ENCODE data around the gene RFX7. TPM values are rescaled to one million over a fixed set of nuclear protein-coding genes. Genes with fewer than 3 reads are reported as not detected.

RFX7 gene
- polyA plus RNA-seq (2011; rRNA removed): 9.1 and 10.5 TPM in 2 replicates
- polyA minus RNA-seq (2011; rRNA and poly(A)+ RNA removed): 32.9 and 37.7 TPM in 2 replicates

- ChIA-PET POLR2A (interaction anchor here (0.6 kb wide), 2 partner anchors 25 to 96 kb away, joined by 3 read pairs; no protein-coding TSS in a partner anchor), CTCF (no interaction called here)
- Histone ChIP-seq H3K27me3 (ENCODE audit: control insufficient read depth, insufficient read depth, low read length) (no peaks in the 10 kb centered on the region), H3K4me3 (ENCODE audit: low read depth, low read length) (peak within 1 kb of the TSS; percentile 75), H3K27ac (ENCODE audit: low read depth, low read length) (peak within 1 kb of the TSS; percentile 49), H3K9me3 (ENCODE audit: control insufficient read depth, insufficient read depth, low read length) (no peaks in the 10 kb centered on the region)
- DNase-seq (ENCODE audit: low read depth, low spot score): peak; percentile 26
- TF ChIP-seq CTCF (IDR thresholded peaks at IDR 0.05; ENCODE audit: low read depth, low read length): no peak
Observed at GRCh38 chr15:56243163-56244037, at the start of gene RFX7. Gene RFX7 (minus strand): TSS chr15:56243879. CDS start chr15:56243285, 594 bp downstream.

- CTCF ChIA-PET: no interaction called here
- TF ChIP-seq CTCF (IDR thresholded peaks at IDR 0.05; ENCODE audit: low read depth, low read length): no peak
- Histone ChIP-seq H3K27me3 (ENCODE audit: control insufficient read depth, insufficient read depth, low read length) (no peaks in the 10 kb centered on the region), H3K4me3 (ENCODE audit: low read depth, low read length) (no peak overlapping the region), H3K9me3 (ENCODE audit: control insufficient read depth, insufficient read depth, low read length) (no peaks in the 10 kb centered on the region), H3K27ac (ENCODE audit: low read depth, low read length) (no peak overlapping the region)
- DNase-seq (ENCODE audit: low read depth, low spot score): no peak
- POLR2A ChIA-PET: no interaction called here
Observed at GRCh38 chr15:56292546-56293316, 49.1 kb upstream of the RFX7 start.

- H3K27me3 ChIP-seq (ENCODE audit: control insufficient read depth, insufficient read depth, low read length): no peaks in the 10 kb centered on the region
- ChIA-PET CTCF (no interaction called here), POLR2A (no interaction called here)
- no peak for TF ChIP-seq CTCF (IDR thresholded peaks at IDR 0.05; ENCODE audit: low read depth, low read length)
- no peak overlapping the region for H3K27ac ChIP-seq (ENCODE audit: low read depth, low read length)
- H3K9me3 ChIP-seq (ENCODE audit: control insufficient read depth, insufficient read depth, low read length): no peaks in the 10 kb centered on the region
- no peak overlapping the region for H3K4me3 ChIP-seq (ENCODE audit: low read depth, low read length)
- no peak for DNase-seq (ENCODE audit: low read depth, low spot score)
Observed at GRCh38 chr15:56291741-56292140, 48.1 kb upstream of the RFX7 start.

GRCh38 chr15:56286213-56286612 lies 42.5 kb upstream of the RFX7 start:
- H3K9me3 ChIP-seq (ENCODE audit: control insufficient read depth, insufficient read depth, low read length): no peaks in the 10 kb centered on the region
- ChIA-PET POLR2A (no interaction called here), CTCF (no interaction called here)
- no peak for DNase-seq (ENCODE audit: low read depth, low spot score)
- 0 out of 2 replicates have a peak, but pooled peaks have one; percentile 18 for TF ChIP-seq CTCF (IDR thresholded peaks at IDR 0.05; ENCODE audit: low read depth, low read length)
- H3K4me3 ChIP-seq (ENCODE audit: low read depth, low read length): no peak overlapping the region
- H3K27ac ChIP-seq (ENCODE audit: low read depth, low read length): no peak overlapping the region
- H3K27me3 ChIP-seq (ENCODE audit: control insufficient read depth, insufficient read depth, low read length): no peaks in the 10 kb centered on the region

GRCh38 chr15:56281145-56281544 lies 37.5 kb upstream of the RFX7 start:
- no peak overlapping the region for H3K4me3 ChIP-seq (ENCODE audit: low read depth, low read length)
- no peak for TF ChIP-seq CTCF (IDR thresholded peaks at IDR 0.05; ENCODE audit: low read depth, low read length)
- CTCF ChIA-PET: no interaction called here

More at GRCh38 chr15:56281145-56281544, 37.5 kb upstream of the RFX7 start:
- POLR2A ChIA-PET: no interaction called here
- no peak for DNase-seq (ENCODE audit: low read depth, low spot score)
- Histone ChIP-seq H3K9me3 (ENCODE audit: control insufficient read depth, insufficient read depth, low read length) (no peaks in the 10 kb centered on the region), H3K27me3 (ENCODE audit: control insufficient read depth, insufficient read depth, low read length) (peaks cover 2% of the 10 kb centered on the region), H3K27ac (ENCODE audit: low read depth, low read length) (no peak overlapping the region)
